ENCODE measurements around the gene CORO7. TPM values are rescaled to one million over a fixed set of nuclear protein-coding genes. Genes with fewer than 3 reads are reported as not detected.

Gene CORO7
- polyA plus RNA-seq, 1 of the 3 experiments (the other 2 are of a cell fraction): 25.8 TPM

- TF ChIP-seq CTCF (IDR thresholded peaks at IDR 0.05): no peak
- no peak for TF ChIP-seq RFX5 (IDR thresholded peaks at IDR 0.05; ENCODE audit: low read length)
- no peak for TF ChIP-seq POLR2AphosphoS5 (IDR thresholded peaks at IDR 0.05; ENCODE audit: low read depth, low read length)
- TF ChIP-seq RCOR1 (IDR thresholded peaks at IDR 0.05; ENCODE audit: low read length): no peak
- no peak for TF ChIP-seq EP300 (IDR thresholded peaks at IDR 0.05; ENCODE audit: borderline replicate concordance in 1 of 2, low read depth in 1 of 2, low read length in 1 of 2)
- no peak for TF ChIP-seq MEF2A (IDR thresholded peaks at IDR 0.05; ENCODE audit: borderline replicate concordance, low read depth)
- TF ChIP-seq CHD2 (IDR thresholded peaks at IDR 0.05; ENCODE audit: low read length, partially characterized antibody): no peak
- TF ChIP-seq IRF3 (IDR thresholded peaks at IDR 0.05; ENCODE audit: low read depth, low read length): no peak
- no peak for TF ChIP-seq NRF1 (IDR thresholded peaks at IDR 0.05; ENCODE audit: low read depth, low read length)
- TF ChIP-seq YY1 (IDR thresholded peaks at IDR 0.05; ENCODE audit: low read depth): no peak
- TF ChIP-seq NFIC (IDR thresholded peaks at IDR 0.05; ENCODE audit: borderline replicate concordance): no peak
Observed at GRCh38 chr16:4320571-4321137, 95.7 kb downstream of the CORO7 start (continued).

GRCh38 chr16:4319454-4320421 is 96.7 kb downstream of the CORO7 start:
- Histone ChIP-seq H3K27me3 (ENCODE audit: insufficient read depth) (no peaks in the 10 kb centered on the region), H4K20me1 (ENCODE audit: insufficient read depth) (peaks cover 82% of the 10 kb centered on the region), H3K79me2 (ENCODE audit: insufficient read depth) (peaks cover 89% of the 10 kb centered on the region), H3F3A (replicated peaks; ENCODE audit: insufficient read depth) (peaks cover 3% of the 10 kb centered on the region), H3K36me3 (replicated peaks in 1 of 2; ENCODE audit: control insufficient read depth in 1 of 2, insufficient read depth in 2 of 2, low read length in 1 of 2) (no peaks in the 10 kb centered on the region), H3K9me3 (no peaks in the 10 kb centered on the region), H3K4me1 (ENCODE audit: control insufficient read depth in 1 of 2, insufficient read depth in 2 of 2, low read depth in 1 of 2, low read length in 1 of 2) (peaks cover 13 to 57% of the 10 kb centered on the region in 2 experiments; a peak in 1 of 4 replicates), H3K4me2 (no peak overlapping the region), H3K9me2 (no peaks in the 10 kb centered on the region), H3K27ac (ENCODE audit: low read depth in 2 of 2, low read length in 1 of 2) (no peak overlapping the region; a peak in 1 of 4 replicates), H3K4me3 (ENCODE audit: low read depth in 2 of 2, low read length in 1 of 2) (no peak overlapping the region), H3K9ac (no peak overlapping the region), H2AFZ (ENCODE audit: low read depth) (no peak overlapping the region)
- ChIA-PET POLR2A (no interaction called here), CTCF (interaction anchor here (2.4 to 3.5 kb wide), 3 partner anchors 11 to 58 kb away, joined by 9 to 11 read pairs (median 10); no protein-coding TSS in a partner anchor)
- no peak for DNase-seq
- TF ChIP-seq RXRA (IDR thresholded peaks at IDR 0.05; ENCODE audit: borderline replicate concordance, low read depth): no peak
- TF ChIP-seq TEAD4 (IDR thresholded peaks at IDR 0.05; ENCODE audit: borderline replicate concordance, insufficient read depth): no peak
- no peak for TF ChIP-seq ZBTB33 (IDR thresholded peaks at IDR 0.05; ENCODE audit: borderline replicate concordance, low read depth)
- 95% methylated on average over 10 of the region's 37 CpGs for WGBS (ENCODE audit: low lambda C conversion rate)

All from SK-N-SH (cell line).